GM19395 (cell line): ENCODE measurements around the gene TVP23C.
A peak's percentile ranks its signal among the peaks of the same experiment; 100 is the strongest.
"Not testable (repeated sequence)": the region's sequence is repeated elsewhere in the genome, so short reads cannot be mapped to it uniquely, and the experiment has no call there.

Experiments used
- ATAC-seq: cut with Tn5 transposase; IDR thresholded peaks from one replicate; pipeline ENCODE4 v1.9.1; 2021; ENCODE audit warnings: mild to moderate bottlenecking, moderate library complexity; ENCODE audit not compliant: unreplicated experiment

Gene TVP23C

DNA sequence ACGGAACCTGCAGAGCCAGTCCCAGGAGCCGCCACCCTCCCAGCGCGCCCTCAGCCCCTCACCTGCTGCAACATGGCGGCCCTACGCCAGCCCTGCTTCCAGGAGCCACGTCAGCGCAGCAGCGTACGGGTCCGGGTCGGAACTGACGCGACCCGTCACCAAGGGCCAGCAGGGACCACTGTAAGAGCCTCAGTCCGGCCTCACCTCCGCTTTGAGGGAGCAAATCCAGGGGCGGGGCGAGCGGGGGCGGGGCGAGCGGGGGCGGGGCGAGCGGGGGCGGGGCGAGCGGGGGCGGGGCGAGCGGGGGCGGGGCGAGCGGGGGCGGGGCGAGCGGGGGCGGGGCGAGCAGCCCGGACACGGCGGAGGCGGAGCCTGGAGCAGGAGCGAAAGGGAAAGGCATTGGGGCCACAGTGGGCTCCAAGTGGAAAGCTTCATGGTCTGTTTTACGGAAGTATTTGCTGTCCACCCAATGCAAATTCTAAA is at the start of gene TVP23C:
TVP23C (minus strand) TSS at position 109 of the 483 bp plus-strand sequence; CDS start at position 74, 35 bp downstream.
- ATAC-seq: peak; percentile 82

- not testable (repeated sequence) for ATAC-seq
Observed at GRCh38 chr17:15592960-15593359, 29.7 kb upstream of the TVP23C start.

DNA sequence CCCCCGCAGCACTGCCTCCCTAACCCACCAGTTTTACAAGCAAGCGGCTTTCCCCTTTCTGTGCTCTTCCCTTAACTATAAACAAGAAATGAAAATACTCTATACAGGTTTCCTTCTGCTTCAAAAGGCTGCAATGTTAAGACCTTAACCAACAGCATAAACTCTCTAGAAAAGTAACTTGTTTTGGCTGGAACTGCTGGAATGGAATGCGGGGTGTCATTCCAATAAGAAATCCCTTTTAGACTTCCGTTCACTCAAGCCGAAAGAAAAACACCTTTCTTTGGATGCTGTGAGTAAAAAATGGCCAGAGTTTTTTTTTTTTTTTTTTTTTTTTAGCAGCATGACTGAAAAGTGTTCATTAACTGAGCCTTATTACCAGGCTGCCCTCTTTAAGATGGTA is 28.7 kb upstream of the TVP23C start:
- not testable (repeated sequence) for ATAC-seq

GRCh38 chr17:15590844-15591243 is 27.6 kb upstream of the TVP23C start:
- ATAC-seq: not testable (repeated sequence)

DNA sequence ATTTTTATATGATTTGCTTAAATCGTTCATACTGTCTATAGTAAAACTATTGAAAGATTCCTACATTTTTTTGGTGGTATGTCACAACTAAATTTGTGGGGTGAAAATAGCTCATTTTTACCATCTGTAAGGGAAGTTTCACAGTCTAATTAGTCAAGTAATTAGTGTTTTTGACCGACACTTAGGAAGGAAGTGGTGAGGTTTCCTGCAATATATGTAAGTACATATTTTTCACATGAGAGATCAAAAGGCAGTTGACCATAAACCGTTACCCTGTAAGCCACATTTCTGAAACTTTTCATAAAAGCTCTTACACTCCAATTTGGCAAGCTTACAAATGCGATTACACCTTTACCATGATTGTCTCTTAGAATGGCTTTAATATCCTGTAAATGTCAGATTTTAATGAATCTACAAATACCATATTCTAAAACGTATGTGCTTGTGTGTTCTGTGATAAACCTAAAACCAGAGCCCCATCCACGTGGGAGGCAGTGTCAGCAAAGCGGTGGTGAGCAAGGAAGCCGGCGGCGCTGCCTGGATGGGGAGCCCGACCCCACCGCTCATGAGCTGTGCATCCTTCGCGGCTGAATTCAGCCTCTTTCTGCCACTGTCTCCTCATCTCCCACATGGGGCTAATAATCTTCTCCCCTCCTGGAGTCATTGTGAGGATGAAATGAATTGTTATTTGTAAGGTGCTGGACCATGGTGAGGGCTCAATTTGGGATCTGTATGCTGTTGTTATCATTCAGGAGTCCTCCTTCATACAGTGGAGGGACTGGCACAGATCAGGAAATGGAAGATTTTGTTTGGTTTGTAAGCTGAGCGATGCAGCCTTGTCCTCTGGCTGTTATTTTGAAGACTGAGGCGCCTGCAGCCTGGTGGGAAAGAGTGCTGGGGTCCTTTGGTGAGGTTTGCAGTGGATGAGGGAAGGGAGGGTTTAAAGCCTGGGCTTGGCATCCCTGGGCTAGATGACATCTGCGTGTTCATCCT is 26.6 kb upstream of the TVP23C start:
- peak; percentile 61 for ATAC-seq

GRCh38 chr17:15588017-15588416 is 24.7 kb upstream of the TVP23C start:
- not testable (repeated sequence) for ATAC-seq

GRCh38 chr17:15583313-15583712 is 20.0 kb upstream of the TVP23C start:
- not testable (repeated sequence) for ATAC-seq

DNA sequence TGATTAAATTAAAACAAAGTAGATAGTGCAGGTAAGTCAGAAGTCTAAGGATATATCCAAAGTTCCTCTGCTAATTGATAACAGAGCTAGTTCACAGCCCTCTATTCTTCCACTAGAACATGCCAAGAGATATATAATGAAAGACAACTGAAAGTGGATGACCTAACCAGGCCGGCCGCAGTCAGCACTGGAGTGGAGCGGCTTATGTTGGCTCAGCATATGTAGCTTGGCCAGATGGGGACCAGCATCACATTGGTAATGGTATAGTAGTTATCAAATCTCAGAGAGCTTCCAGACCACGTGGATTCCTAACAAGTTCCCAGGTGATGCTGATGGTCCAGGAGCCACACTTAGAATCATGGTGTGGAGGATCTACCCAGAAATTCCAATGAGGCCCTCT is 18.2 kb upstream of the TVP23C start:
- ATAC-seq: not testable (repeated sequence)

- ATAC-seq: not testable (repeated sequence)
Observed at GRCh38 chr17:15576848-15577247, 13.6 kb upstream of the TVP23C start.

DNA sequence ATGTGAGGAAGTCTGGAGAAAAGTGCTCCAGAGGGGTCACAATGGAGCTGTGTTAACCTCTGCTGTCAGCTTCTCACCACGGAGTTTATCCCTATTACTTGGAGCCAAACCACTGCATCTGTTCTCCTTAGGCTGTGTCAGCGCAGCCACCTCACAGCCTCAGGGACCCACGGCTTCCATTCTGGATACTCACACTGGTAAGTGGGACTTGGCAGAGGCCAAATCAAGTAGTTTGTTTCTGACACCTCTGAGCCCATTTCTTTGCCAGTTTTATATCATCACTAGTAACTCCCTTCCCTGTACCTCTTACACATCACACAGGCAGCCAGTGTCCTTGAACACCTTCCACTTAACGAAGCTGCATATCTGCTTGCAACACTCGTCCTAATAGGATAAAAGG is 11.4 kb upstream of the TVP23C start:
- not testable (repeated sequence) for ATAC-seq

- not testable (repeated sequence) for ATAC-seq
Observed at GRCh38 chr17:15573870-15574269, 10.6 kb upstream of the TVP23C start.

- ATAC-seq: peak; percentile 50
Observed at GRCh38 chr17:15562613-15563374, 489 bp downstream of the TVP23C start.

DNA sequence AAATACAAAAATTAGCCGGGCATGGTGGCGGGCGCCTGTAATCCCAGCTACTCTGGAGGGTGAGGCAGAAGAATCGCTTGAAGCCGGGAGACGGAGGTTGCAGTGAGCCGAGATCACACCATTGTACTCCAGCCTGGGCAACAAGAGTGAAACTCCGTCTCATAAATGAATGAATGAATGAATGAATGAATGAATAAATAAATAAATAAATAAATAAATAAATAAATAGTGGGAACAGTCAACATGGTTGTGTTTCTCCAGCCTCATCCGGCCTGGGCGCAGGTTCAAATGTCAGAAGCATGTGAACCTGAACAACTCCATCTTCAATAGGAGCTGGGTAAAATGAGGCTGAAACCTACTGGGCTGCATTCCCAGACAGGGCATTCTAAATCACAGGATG is 1.8 kb downstream of the TVP23C start:
- ATAC-seq: not testable (repeated sequence)

GRCh38 chr17:15558403-15559105 is 4.7 kb downstream of the TVP23C start:
- ATAC-seq: not testable (repeated sequence)

- not testable (repeated sequence) for ATAC-seq
Observed at GRCh38 chr17:15557334-15557832, 5.9 kb downstream of the TVP23C start.

DNA sequence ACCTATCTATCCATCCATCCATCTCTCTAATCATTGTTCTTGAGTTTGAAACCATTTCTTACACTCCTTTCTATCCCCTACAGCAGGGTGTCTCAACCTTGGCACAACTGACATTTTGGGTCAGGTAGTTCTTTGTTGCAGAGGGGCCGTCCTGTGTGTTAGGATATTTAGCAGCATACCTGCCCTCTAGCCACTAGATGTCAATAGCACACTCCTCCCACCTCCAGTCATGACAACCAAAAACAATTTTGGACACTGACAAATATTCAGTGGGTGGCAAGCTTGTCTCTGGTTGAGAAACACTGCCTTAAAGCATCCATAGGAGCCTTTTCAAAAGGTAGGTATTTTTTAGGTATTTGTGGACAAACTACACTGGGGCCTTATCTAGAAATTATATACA is 10.4 kb downstream of the TVP23C start:
- not testable (repeated sequence) for ATAC-seq

- ATAC-seq: not testable (repeated sequence)
Observed at GRCh38 chr17:15549552-15549951, 13.7 kb downstream of the TVP23C start.

DNA sequence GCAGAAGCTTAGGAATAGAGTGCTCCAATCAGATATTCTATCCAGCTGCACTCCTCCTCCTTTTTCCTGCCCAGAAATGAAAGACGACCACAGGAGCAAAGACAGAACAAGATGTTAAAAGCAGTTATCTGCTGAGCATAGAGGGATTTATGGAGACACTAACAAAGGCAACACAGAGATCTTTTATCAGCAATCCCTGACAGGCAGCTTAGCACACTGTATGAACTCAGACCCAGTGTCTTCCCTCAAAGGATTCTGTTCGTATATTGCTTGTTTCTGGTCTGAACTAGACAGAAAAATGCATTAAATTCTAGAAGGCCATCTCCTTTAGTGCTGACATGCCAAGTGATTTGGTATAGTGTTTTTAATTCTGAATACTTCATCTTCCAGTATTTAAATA is 16.7 kb downstream of the TVP23C start:
- ATAC-seq: not testable (repeated sequence)

DNA sequence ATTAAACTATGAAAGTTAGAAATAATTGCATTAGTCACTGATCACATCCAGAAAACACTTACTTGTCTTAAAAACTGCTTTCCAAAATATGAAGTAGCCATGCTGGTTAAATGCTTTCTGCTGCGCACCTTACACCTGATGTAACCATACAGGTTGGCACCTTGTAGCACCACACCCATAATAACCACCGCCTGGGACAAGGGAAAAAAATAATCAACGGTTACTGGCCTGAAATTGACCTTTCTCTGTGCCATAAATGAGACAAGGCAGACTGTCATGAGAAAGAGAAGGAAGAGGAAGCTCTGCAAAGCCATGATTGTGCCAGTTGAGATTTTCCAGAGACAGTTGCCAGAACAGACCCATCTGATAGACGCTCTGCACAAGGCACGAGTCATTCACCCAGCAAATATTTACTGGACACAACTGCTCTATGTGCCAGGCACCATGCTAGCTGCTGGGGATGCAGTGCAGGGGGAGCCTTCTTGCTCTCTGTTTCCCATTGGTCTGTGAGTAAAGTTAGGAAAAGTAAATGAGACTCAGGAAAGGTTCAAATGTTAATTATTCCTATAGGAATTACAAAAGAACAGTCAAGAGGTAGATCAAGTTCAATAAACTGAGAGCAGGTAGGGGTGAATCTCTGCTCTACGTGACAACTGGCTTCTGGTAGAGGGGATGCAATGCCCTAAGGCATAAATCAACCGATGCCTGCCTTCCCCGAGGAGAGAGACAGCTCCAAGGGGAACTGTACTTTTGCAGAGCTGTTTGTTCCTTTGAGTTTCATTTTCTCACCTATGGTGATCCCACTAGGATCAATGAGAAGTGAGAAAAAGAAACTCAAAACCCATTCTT is 22.7 kb downstream of the TVP23C start:
- ATAC-seq: not testable (repeated sequence)
